Hepatocyte (in vitro differentiated cells): ENCODE data around the gene LARP7.

ENCODE experiments used
- CTCF ChIP-seq: fragments of 200-600 bp; sonication (generic); IDR thresholded peaks from 2 replicates; pipeline ENCODE4 v1.5.1; 2016; ENCODE audit warnings: antibody characterized with exemption, mild to moderate bottlenecking; ENCODE audit not compliant: poor library complexity
- EZH2 ChIP-seq: fragments of 200-600 bp; sonication (generic); IDR thresholded peaks from 2 replicates; pipeline ENCODE4 v1.6.1; 2016; ENCODE audit warnings: antibody characterized with exemption, mild to moderate bottlenecking, borderline replicate concordance

DNA sequence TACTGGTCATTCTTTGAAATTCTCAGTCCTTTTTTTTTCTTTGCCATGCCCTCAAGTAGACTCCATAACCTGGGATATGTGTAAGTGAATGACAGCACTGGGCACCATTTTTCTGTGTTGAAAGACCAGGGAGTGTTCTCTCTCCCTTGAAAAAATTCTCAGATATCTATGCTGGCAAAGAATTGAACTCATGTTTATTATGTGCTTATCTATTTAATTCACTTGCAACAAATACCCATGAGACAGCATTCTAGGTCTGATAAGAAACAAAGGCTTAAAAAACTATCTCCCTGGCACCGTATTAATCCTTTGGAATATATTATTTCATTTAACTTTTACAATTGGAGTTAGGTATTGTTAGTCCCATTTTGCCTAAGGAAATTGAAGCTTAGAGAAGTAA lies 36.7 kb downstream of the LARP7 start:
- TF ChIP-seq CTCF (no peak), EZH2 (no peak)
